HTR-8/SVneo (cell line): ENCODE measurements around the gene OSBPL10.
"Not testable (repeated sequence)": the region's sequence is repeated elsewhere in the genome, so short reads cannot be mapped to it uniquely, and the experiment has no call there.

Experiments
- DNase-seq: peaks from one replicate; pipeline ENCODE4 v3.0.0; 2011; ENCODE audit warnings: low spot score, mixed read lengths; ENCODE audit not compliant: insufficient read length
- FAIRE-seq: peaks from 2 replicates; lab custom pipeline; 2011; peaks lifted over from hg19 to GRCh38; lab: Jason Lieb, UNC

Gene OSBPL10

GRCh38 chr3:31695280-31696008, 285.6 kb downstream of the OSBPL10 start:
- no peak for FAIRE-seq
- DNase-seq = no peak

GRCh38 chr3:31693346-31693745, 287.7 kb downstream of the OSBPL10 start:
- FAIRE-seq (no peak), DNase-seq (no peak)

GRCh38 chr3:31692751-31693150, 288.3 kb downstream of the OSBPL10 start:
- DNase-seq = no peak
- no peak for FAIRE-seq

- FAIRE-seq (no peak), DNase-seq (no peak)
Measured at GRCh38 chr3:31690771-31691170, 290.3 kb downstream of the OSBPL10 start.

- FAIRE-seq, DNase-seq: not testable (repeated sequence)
Measured at GRCh38 chr3:31689523-31689922, 291.5 kb downstream of the OSBPL10 start.

- no peak for FAIRE-seq
- DNase-seq = no peak
Measured at GRCh38 chr3:31688984-31689383, 292.1 kb downstream of the OSBPL10 start.

- no peak for FAIRE-seq
Measured at GRCh38 chr3:31687020-31687802, 293.9 kb downstream of the OSBPL10 start.

GRCh38 chr3:31680072-31680870, 300.8 kb downstream of the OSBPL10 start:
- DNase-seq (no peak), FAIRE-seq (no peak)

More at GRCh38 chr3:31687020-31687802, 293.9 kb downstream of the OSBPL10 start:
- DNase-seq = no peak

GRCh38 chr3:31676556-31676955, 304.5 kb downstream of the OSBPL10 start:
- no peak for FAIRE-seq
- no peak for DNase-seq

GRCh38 chr3:31673950-31674349, 307.1 kb downstream of the OSBPL10 start:
- DNase-seq (no peak), FAIRE-seq (no peak)

GRCh38 chr3:31671976-31672375, 309.1 kb downstream of the OSBPL10 start:
- FAIRE-seq (no peak), DNase-seq (no peak)

- DNase-seq = no peak
- no peak for FAIRE-seq
Measured at GRCh38 chr3:31671451-31671850, 309.6 kb downstream of the OSBPL10 start.

- no peak for DNase-seq
- FAIRE-seq = no peak
Measured at GRCh38 chr3:31670722-31671121, 310.3 kb downstream of the OSBPL10 start.

- no peak for DNase-seq
- no peak for FAIRE-seq
Measured at GRCh38 chr3:31670136-31670535, 310.9 kb downstream of the OSBPL10 start.

GRCh38 chr3:31668242-31668641, 312.8 kb downstream of the OSBPL10 start:
- DNase-seq = no peak

GRCh38 chr3:31667582-31667981, 313.5 kb downstream of the OSBPL10 start:
- DNase-seq (no peak), FAIRE-seq (no peak)

More at GRCh38 chr3:31668242-31668641, 312.8 kb downstream of the OSBPL10 start:
- no peak for FAIRE-seq

- FAIRE-seq = no peak
Measured at GRCh38 chr3:31664031-31664430, 317.0 kb downstream of the OSBPL10 start.

GRCh38 chr3:31661993-31662670, 318.9 kb downstream of the OSBPL10 start:
- no peak for FAIRE-seq
- no peak for DNase-seq

More at GRCh38 chr3:31664031-31664430, 317.0 kb downstream of the OSBPL10 start:
- DNase-seq = no peak

GRCh38 chr3:31661286-31661685, 319.8 kb downstream of the OSBPL10 start:
- FAIRE-seq = no peak
- DNase-seq = no peak

GRCh38 chr3:31659246-31659645, 321.8 kb downstream of the OSBPL10 start:
- no peak for DNase-seq
- FAIRE-seq = no peak
